Smooth muscle cell of the brain vasculature (primary cell): ENCODE data around the gene ITGA2B.
"Not testable (repeated sequence)": the region's sequence is repeated elsewhere in the genome, so short reads cannot be mapped to it uniquely, and the experiment has no call there.

ENCODE experiments used
- DNase-seq: peaks from one replicate; pipeline ENCODE4 v3.0.0-alpha.2; 2012; ENCODE audit warnings: low read depth, low spot score

ITGA2B gene

GRCh38 chr17:44389281-44389680 is at the start of gene ITGA2B:
TSS of gene ITGA2B (minus strand) at chr17:44389649. CDS start at chr17:44389473, 176 bp downstream.
- DNase-seq = no peak

- DNase-seq = no peak
Observed at GRCh38 chr17:44439168-44439567, 49.7 kb upstream of the ITGA2B start.

- DNase-seq = no peak
Observed at GRCh38 chr17:44438636-44439035, 49.2 kb upstream of the ITGA2B start.

DNA sequence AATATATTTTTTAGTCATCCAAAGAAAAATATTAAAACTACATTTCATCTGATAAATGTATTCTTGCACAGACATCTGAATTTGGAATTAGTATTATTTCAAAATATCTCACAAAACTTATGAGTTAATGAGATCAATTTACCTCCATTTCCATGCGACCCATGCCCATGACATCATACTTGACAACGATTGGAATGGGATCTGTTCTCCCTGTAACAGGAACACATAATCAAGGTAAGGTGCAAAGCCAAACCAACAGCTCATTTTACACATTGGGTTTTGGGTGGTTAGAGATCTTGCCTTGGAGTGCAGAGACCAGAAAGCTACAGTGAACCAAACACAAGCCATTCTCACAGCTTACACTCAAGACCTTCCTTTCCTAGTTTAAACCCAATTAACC is 46.9 kb upstream of the ITGA2B start:
- no peak for DNase-seq

GRCh38 chr17:44432254-44433157 is 43.1 kb upstream of the ITGA2B start:
- no peak for DNase-seq

DNA sequence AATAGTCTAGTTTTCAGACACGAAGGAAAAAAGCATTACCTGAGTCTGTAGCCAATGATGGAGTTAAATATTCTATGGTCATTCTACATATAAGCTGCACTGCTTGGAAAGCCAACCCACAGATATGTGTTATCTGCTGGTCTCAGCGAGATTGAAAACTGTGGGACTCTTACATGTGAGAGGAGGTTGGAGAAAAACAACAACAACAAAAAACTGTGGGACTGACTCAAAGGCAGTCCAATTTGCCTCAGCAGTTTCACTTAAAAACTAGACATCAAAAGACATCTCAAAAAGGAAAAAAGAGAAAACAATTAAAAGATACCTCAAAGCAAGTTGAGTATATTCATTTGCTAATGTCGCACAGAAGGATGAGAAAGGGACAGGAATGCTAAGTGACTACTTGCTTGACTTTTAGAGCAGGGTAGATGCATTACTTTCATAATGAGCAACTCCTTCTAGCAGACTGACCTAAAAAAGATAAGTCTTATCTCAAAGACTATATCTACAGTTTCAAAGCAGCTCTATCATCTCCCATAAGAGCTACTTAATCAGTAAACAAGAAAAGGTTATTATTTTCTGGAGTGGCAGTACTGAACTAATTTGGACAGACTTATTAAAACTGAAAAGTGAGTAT is 35.5 kb upstream of the ITGA2B start:
- DNase-seq = no peak

DNA sequence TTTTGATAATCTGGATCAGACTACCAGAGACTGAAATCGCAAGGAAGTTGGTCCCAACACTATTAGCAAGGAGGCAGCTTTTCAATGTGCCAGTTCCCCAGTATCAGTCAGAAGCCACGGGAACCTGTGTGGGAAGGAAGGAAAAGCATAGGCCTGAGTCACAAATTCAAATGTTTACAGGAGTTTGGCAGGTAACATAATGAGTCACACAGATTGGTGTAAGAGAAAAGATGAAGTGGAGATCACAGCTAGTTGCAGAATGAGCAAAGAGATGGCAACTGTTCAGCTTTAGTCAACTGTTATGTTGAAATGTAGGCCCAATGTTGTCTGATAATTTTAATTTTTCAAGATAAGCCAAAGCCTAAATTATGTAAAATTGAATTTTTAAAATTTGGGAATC is 28.1 kb upstream of the ITGA2B start:
- DNase-seq = no peak

GRCh38 chr17:44416558-44417289 is 27.3 kb upstream of the ITGA2B start:
- no peak for DNase-seq

GRCh38 chr17:44414394-44415155 is 25.1 kb upstream of the ITGA2B start:
- no peak for DNase-seq

- no peak for DNase-seq
Observed at GRCh38 chr17:44409309-44410028, 20.0 kb upstream of the ITGA2B start.

- no peak for DNase-seq
Observed at GRCh38 chr17:44408786-44409185, 19.3 kb upstream of the ITGA2B start.

DNA sequence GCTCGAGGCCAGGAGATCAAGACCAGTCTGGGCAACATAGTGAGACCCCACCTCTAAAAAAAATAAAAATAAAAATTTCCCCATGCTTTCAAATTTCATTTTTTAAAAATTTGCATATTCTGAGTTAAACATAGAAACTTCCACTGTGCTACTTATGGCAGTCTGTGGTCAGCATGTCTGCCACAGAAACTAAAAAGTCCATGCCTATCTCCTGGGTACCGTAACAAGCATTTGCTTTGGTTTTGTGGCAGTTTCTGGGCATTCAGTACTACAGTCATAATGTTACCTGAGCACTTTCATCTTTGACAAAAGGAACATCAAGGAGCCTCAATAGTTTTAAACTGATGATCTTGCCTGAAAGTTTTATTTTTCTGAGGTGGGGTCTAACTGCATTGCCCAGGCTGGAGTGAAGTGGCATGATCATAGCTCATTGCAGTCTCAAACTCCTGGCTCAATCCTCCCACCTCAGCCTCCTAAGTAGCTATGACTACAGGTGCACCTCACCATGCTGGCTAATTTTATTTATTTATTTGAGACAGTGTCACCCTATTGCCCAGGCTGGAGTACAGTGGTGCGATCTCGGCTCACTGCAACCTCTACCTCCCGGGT is 13.2 kb upstream of the ITGA2B start:
- no peak for DNase-seq

- DNase-seq = no peak
Observed at GRCh38 chr17:44400226-44400847, 10.9 kb upstream of the ITGA2B start.

DNA sequence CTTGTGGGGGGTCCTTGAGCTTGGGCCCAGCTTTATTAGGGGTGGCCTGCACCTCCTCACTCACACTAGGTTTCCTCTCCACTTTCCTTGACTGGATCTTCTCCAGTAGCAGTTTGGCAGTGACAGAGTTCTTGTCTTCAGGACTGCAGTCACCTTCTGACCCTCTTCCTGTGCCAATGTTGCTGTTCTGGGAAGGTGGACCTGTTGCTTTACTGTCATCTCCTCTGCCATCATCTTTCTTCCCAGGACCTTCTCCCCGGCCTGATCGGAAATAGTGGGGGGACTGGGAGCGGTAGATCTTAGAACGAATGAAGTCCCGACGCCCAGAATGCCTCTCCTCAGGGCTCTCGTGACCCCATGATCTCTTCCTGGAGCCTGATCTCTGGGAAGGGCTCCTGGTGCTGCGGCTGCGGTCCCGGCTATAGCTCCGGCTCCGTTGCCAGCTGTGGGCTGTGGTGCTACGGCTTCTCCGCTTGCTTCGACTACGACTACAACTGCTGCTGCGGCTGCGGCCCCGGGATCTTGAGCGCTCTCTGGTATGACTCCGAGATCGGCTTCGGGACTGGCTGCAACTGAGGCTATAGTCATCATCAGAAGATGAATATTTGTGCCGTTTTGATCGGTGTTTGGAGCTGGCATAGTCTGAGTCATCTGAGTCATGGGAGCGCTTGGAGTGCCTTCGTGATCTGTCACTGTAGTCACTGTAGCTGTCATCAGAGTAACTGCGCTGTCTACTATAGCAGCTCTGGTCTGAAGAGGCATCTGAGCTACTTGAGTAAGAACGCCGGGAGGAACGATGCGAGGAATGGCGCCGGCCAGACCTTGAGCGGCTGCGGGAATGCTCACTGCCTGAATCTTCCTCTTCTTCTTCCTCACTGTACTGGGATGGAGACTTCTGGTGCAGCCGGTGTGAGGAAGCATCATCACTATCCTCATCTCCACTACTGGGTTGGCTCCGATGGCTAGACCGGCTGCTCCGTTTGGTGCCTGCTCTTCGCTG is 9.5 kb upstream of the ITGA2B start:
- no peak for DNase-seq

GRCh38 chr17:44397479-44398440 is 8.3 kb upstream of the ITGA2B start:
- DNase-seq = no peak

GRCh38 chr17:44396946-44397345 is 7.5 kb upstream of the ITGA2B start:
- no peak for DNase-seq

DNA sequence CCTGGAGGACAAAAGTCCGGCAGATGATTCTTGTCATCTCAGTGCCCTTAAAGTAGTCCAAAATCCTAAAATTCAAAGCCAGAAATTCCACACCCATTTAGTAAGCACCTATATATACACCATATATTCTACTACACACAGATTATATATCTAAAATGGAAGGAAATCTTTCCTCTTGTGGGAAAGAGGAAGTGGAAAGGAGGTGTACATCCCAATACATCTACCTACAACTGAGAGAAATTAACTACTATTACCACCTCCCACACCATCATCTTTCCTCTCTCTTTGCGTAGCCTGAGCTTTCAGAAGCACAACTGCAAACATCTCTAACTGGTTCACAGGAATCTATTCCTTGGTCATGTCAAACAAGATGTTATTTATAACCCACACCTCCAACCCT is 5.4 kb upstream of the ITGA2B start:
- no peak for DNase-seq

DNA sequence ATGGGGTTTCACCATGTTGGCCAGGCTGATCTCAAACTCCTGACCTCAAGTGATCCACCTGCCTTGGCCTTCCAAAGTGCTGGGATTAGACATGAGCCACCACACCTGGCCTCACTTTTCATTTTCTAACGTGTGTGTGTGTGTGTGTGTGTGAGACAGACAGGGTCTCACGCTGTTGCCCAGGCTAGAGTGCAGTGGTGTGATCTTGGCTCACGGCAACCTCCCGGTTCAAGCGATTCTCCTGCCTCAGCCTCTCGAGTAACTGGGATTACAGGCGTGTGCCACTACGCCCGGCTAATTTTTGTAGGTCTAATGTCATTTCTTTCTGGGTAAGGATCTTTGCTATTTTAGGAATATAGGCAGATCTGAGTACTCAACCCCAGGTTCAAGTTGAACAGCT is 4.7 kb upstream of the ITGA2B start:
- DNase-seq = not testable (repeated sequence)
